Naive thymus-derived CD4-positive, alpha-beta T cell (primary cell): ENCODE data around the gene FAF1. TPM values are rescaled to one million over a fixed set of nuclear protein-coding genes. Genes with fewer than 3 reads are reported as not detected.
"Not testable (repeated sequence)": the region's sequence is repeated elsewhere in the genome, so short reads cannot be mapped to it uniquely, and the experiment has no call there.

ENCODE experiments used
- ATAC-seq: fragments of 150-1000 bp; cut with Tn5 transposase; 2 replicates; pipeline ENCODE4 v1.10.0; 2021; ENCODE audit warnings: mild to moderate bottlenecking, moderate library complexity
- CTCF ChIA-PET: fragments of 350-600 bp; sonication (Branson Sonifier 250); formaldehyde crosslinking; loops from one replicate; lab custom pipeline; 2021; ENCODE audit warnings: antibody characterized with exemption; lab: Charles Lee
- POLR2A ChIA-PET: fragments of 350-600 bp; sonication (Branson Sonifier 250); formaldehyde crosslinking; loops from one replicate; lab custom pipeline; 2021; ENCODE audit warnings: antibody characterized with exemption, inconsistent platforms; lab: Charles Lee
- DNase-seq, 9 donors: peaks; one replicate each; pipeline versions ENCODE4 v3.0.0 to v3.0.0-alpha.2; 2020 to 2022; ENCODE audit warnings: mixed read lengths in 1 of 9
- H3K27ac ChIP-seq: one replicate; pipeline ENCODE4 v1.7.0; 2013; ENCODE audit warnings: mild to moderate bottlenecking, low read depth, low read length, moderate library complexity
- H3K27me3 ChIP-seq, 2 donors: one replicate each; pipeline ENCODE4 v1.7.0; 2013; ENCODE audit warnings: low read length in 2 of 2, mild to moderate bottlenecking in 2 of 2, moderate library complexity in 2 of 2; ENCODE audit not compliant: control insufficient read depth in 2 of 2, insufficient read depth in 2 of 2
- H3K36me3 ChIP-seq, 3 experiments: 1 replicate in 2 of 3; 2 replicates in 1 of 3; pipeline ENCODE4 v1.7.0; 2013; ENCODE audit warnings: low read length in 3 of 3, mild to moderate bottlenecking in 3 of 3, moderate library complexity in 1 of 3; ENCODE audit not compliant: insufficient read depth in 3 of 3, control insufficient read depth in 2 of 3
- H3K4me1 ChIP-seq, 2 donors: one replicate each; pipeline ENCODE4 v1.7.0; 2013; ENCODE audit warnings: low read length in 2 of 2, mild to moderate bottlenecking in 2 of 2, moderate library complexity in 1 of 2; ENCODE audit not compliant: control insufficient read depth in 2 of 2, insufficient read depth in 2 of 2
- H3K4me3 ChIP-seq: 2 replicates; pipeline ENCODE4 v1.7.0; 2013; ENCODE audit warnings: mild to moderate bottlenecking, low read length
- H3K9me3 ChIP-seq, 3 experiments: 1 replicate in 2 of 3; 2 replicates in 1 of 3; pipeline ENCODE4 v1.7.0; 2013; ENCODE audit warnings: low read length in 3 of 3; ENCODE audit not compliant: control insufficient read depth in 2 of 3
- H3K27ac Mint-ChIP-seq, 9 donors: one replicate each; pipeline ENCODE4 v1.8.0; 2020 to 2022; ENCODE audit warnings: mixed read lengths in 9 of 9, mild to moderate bottlenecking in 8 of 9, moderate library complexity in 5 of 9, inconsistent platforms in 2 of 9
- H3K27me3 Mint-ChIP-seq, 5 donors: one replicate each; pipeline ENCODE4 v1.8.0; 2021 to 2022; ENCODE audit warnings: mixed read lengths in 5 of 5, mild to moderate bottlenecking in 1 of 5
- H3K36me3 Mint-ChIP-seq, 5 donors: one replicate each; pipeline ENCODE4 v1.8.0; 2020 to 2022; ENCODE audit warnings: mixed read lengths in 5 of 5, mild to moderate bottlenecking in 3 of 5, inconsistent platforms in 1 of 5
- H3K4me1 Mint-ChIP-seq, 7 donors: one replicate each; pipeline ENCODE4 v1.8.0; 2020 to 2022; ENCODE audit warnings: mixed read lengths in 7 of 7, mild to moderate bottlenecking in 3 of 7, inconsistent platforms in 1 of 7
- H3K4me3 Mint-ChIP-seq, 10 donors: one replicate each; pipeline ENCODE4 v1.8.0; 2020 to 2022; ENCODE audit warnings: mild to moderate bottlenecking in 10 of 10, mixed read lengths in 10 of 10, moderate library complexity in 6 of 10, inconsistent platforms in 2 of 10
- H3K9me3 Mint-ChIP-seq, 11 donors: one replicate each; pipeline ENCODE4 v1.8.0; 2020 to 2022; ENCODE audit warnings: mixed read lengths in 11 of 11, mild to moderate bottlenecking in 4 of 11, inconsistent platforms in 1 of 11, moderate library complexity in 1 of 11
- intact Hi-C, 2 donors: fragments of 100-400 bp; cut with micrococcal nuclease; formaldehyde crosslinking; loops; one replicate each; pipeline ENCODE4 v1.15.1; 2023
- polyA plus RNA-seq, 2 donors: library from polyadenylated mRNA; unstranded; fragments of 300-500 nt; fragmentation: Illumina TruSeq; gene quantifications; one replicate each; pipeline ENCODE4 v1.2.3, GENCODE V29; 2021
- total RNA-seq, 6 experiments: library from RNA in 5 of 6; stranded (reverse) in 5 of 6; gene quantifications; 1 replicate in 5 of 6; 2 replicates in 1 of 6; pipeline ENCODE4 v1.2.3 and lab custom pipeline; 2021 to 2026

The FAF1 gene
- 10 to 100 TPM; 46.4 to 66.6 (median 52.5) TPM for total RNA-seq
- polyA plus RNA-seq = 10 to 100 TPM; 36.9 to 46.1 TPM
- total RNA-seq (lab: John Stamatoyannopoulos, UW) = 57.7 reads per million, percentile 74 among the genes with 10 or more reads in this experiment

GRCh38 chr1:50959913-50960844 is at the start of gene FAF1:
FAF1 (minus strand) TSS chr1:50960267; CDS start chr1:50959811, 456 bp downstream.
- H3K4me1 Mint-ChIP-seq = peaks cover 14 to 35% (median 24%) of the 10 kb centered on the region in 7 donors
- ChIA-PET CTCF (interaction anchor here (0.7 to 1.5 kb wide), 4 partner anchors 11 to 228 kb away, joined by 3 to 5 read pairs (median 4); no protein-coding TSS in a partner anchor), POLR2A (interaction anchor here (1.0 to 4.9 kb wide), 6 partner anchors 10 to 276 kb away, joined by 4 to 82 read pairs (median 5); partner anchors contain the start of genes CDKN2C and RNF11)
- Histone ChIP-seq H3K4me3 (peak within 1 kb of the TSS; percentile 61), H3K27ac (peak within 1 kb of the TSS; percentile 71), H3K27me3 (no peaks in the 10 kb centered on the region), H3K4me1 (peaks cover 7% of the 10 kb centered on the region in 2 donors), H3K9me3 (no peaks in the 10 kb centered on the region), H3K36me3 (no peaks in the 10 kb centered on the region)
- peak within 1 kb of the TSS; percentile 64 to 97 (median 96) for H3K27ac Mint-ChIP-seq
- ATAC-seq (peak; percentile 98), DNase-seq (peak; percentile 94 to 98 (median 98))
- intact Hi-C loops = loop anchor here (1.0 to 10.0 kb wide), 10 partner anchors 8 to 1445 kb away; partner anchors contain the start of genes RNF11 (in 2 of the 2), EPS15 (in 1 of the 2), NRDC (in 1 of the 2) and ORC1 (in 1 of the 2)
- H3K36me3 Mint-ChIP-seq = no peaks in the 10 kb centered on the region
- H3K27me3 Mint-ChIP-seq = peaks cover 0 to 9% (median 0%) of the 10 kb centered on the region in 5 donors
- H3K4me3 Mint-ChIP-seq = peak within 1 kb of the TSS; percentile 82 to 98 (median 92)
- H3K9me3 Mint-ChIP-seq = peaks cover 0 to 4% (median 0%) of the 10 kb centered on the region in 11 donors

GRCh38 chr1:51009381-51009780 is 49.3 kb upstream of the FAF1 start:
- Mint-ChIP-seq H3K4me3 (no peak overlapping the region), H3K9me3 (peaks cover 0 to 23% (median 2%) of the 10 kb centered on the region in 11 donors), H3K4me1 (no peaks in the 10 kb centered on the region), H3K27me3 (peaks cover 0 to 13% (median 6%) of the 10 kb centered on the region in 5 donors), H3K27ac (no peak overlapping the region), H3K36me3 (peaks cover 0 to 8% (median 0%) of the 10 kb centered on the region in 5 donors)
- Histone ChIP-seq H3K27ac (no peak overlapping the region), H3K27me3 (no peaks in the 10 kb centered on the region), H3K9me3 (no peaks in the 10 kb centered on the region), H3K36me3 (no peaks in the 10 kb centered on the region), H3K4me3 (no peak overlapping the region), H3K4me1 (no peaks in the 10 kb centered on the region)
- no peak for DNase-seq
- ChIA-PET POLR2A (no interaction called here), CTCF (no interaction called here)
- ATAC-seq = no peak
- intact Hi-C loops = no loop called here

GRCh38 chr1:51005549-51005948 is 45.5 kb upstream of the FAF1 start:
- H3K4me1 Mint-ChIP-seq, H3K36me3 ChIP-seq, H3K27ac ChIP-seq, H3K27ac Mint-ChIP-seq, H3K4me3 Mint-ChIP-seq, H3K27me3 ChIP-seq, CTCF ChIA-PET, H3K4me3 ChIP-seq, intact Hi-C loops, H3K9me3 ChIP-seq, ATAC-seq, DNase-seq, H3K4me1 ChIP-seq, POLR2A ChIA-PET, H3K36me3 Mint-ChIP-seq: not testable (repeated sequence)
- Mint-ChIP-seq H3K27me3 (peaks cover 0 to 15% (median 0%) of the 10 kb centered on the region in 5 donors), H3K9me3 (peaks cover 0 to 13% (median under 1%) of the 10 kb centered on the region in 11 donors)

DNA sequence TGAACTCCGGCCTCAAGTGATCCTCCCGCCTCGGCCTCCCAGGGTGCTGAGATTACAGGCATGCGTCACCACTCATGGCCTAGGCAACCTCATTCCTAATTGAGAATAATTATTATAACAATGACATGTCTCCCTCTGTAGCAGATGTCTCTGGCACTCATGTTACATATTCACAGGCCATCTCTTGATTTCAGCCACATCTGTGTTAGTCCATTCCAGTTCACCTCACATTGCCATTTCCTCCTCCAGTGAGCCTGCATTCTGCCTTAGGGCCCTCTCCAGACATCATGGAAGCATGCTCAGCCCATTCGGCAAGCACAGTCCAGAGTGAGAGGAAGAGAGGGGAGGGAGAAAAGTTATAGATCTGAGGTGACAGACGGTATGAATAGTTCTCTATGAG is 42.4 kb upstream of the FAF1 start:
- H3K27ac Mint-ChIP-seq = no peak overlapping the region
- Histone ChIP-seq H3K4me1 (no peaks in the 10 kb centered on the region), H3K9me3 (no peaks in the 10 kb centered on the region), H3K4me3 (no peak overlapping the region), H3K27me3 (no peaks in the 10 kb centered on the region), H3K36me3 (no peaks in the 10 kb centered on the region), H3K27ac (no peak overlapping the region)
- ChIA-PET POLR2A (no interaction called here), CTCF (no interaction called here)
- no peaks in the 10 kb centered on the region for H3K4me1 Mint-ChIP-seq
- no peak overlapping the region for H3K4me3 Mint-ChIP-seq
- H3K27me3 Mint-ChIP-seq = peaks cover 0 to 16% (median 0%) of the 10 kb centered on the region in 5 donors
- intact Hi-C loops = no loop called here
- H3K36me3 Mint-ChIP-seq = peaks cover 0 to 4% (median 0%) of the 10 kb centered on the region in 5 donors
- no peak for DNase-seq
- ATAC-seq = no peak
- H3K9me3 Mint-ChIP-seq = peaks cover 0 to 4% (median 0%) of the 10 kb centered on the region in 11 donors

- ATAC-seq (no peak), DNase-seq (no peak)
- intact Hi-C loops = no loop called here
- CTCF ChIA-PET = no interaction called here
- H3K27ac Mint-ChIP-seq = no peak overlapping the region
- H3K4me3 Mint-ChIP-seq = no peak overlapping the region
- Histone ChIP-seq H3K27me3 (no peaks in the 10 kb centered on the region), H3K27ac (no peak overlapping the region), H3K36me3 (no peaks in the 10 kb centered on the region), H3K4me1 (no peaks in the 10 kb centered on the region), H3K4me3 (no peak overlapping the region), H3K9me3 (no peaks in the 10 kb centered on the region)
- peaks cover 0 to 22% (median 0%) of the 10 kb centered on the region in 5 donors for H3K27me3 Mint-ChIP-seq
- H3K36me3 Mint-ChIP-seq = no peaks in the 10 kb centered on the region
- no peaks in the 10 kb centered on the region for H3K4me1 Mint-ChIP-seq
- POLR2A ChIA-PET = interaction anchor here (0.7 kb wide), 1 partner anchor 452 kb away, joined by 3 read pairs; no protein-coding TSS in a partner anchor
- H3K9me3 Mint-ChIP-seq = peaks cover 0 to 3% (median 0%) of the 10 kb centered on the region in 11 donors
Observed at GRCh38 chr1:51000651-51001050, 40.6 kb upstream of the FAF1 start.

DNA sequence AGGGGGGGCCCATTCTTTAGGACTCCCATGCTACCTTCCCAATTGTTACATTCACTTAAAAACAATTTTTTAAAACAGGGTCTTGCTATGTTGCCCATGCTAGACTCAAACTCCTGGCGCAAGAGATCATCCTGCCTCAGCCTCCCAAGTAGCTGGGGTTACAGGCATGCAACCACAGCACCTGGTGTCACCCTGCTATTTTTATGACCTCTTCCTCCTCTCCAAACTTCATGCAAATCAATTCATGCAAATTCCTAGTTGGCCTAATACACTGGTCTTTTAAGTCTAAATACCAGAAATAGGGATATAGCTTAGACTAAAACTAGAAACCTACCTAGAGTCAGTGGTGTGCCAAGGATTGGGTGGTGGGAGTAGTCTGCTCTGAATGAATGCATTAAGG is 40.1 kb upstream of the FAF1 start:
- ChIA-PET CTCF (interaction anchor here (1.2 kb wide), 1 partner anchor 70 kb away, joined by 3 read pairs; no protein-coding TSS in a partner anchor), POLR2A (no interaction called here)
- Mint-ChIP-seq H3K27ac (no peak overlapping the region), H3K4me1 (no peaks in the 10 kb centered on the region), H3K9me3 (peaks cover 0 to 3% (median 0%) of the 10 kb centered on the region in 11 donors), H3K4me3 (no peak overlapping the region), H3K36me3 (no peaks in the 10 kb centered on the region), H3K27me3 (peaks cover 0 to 23% (median 0%) of the 10 kb centered on the region in 5 donors)
- no peak for ATAC-seq
- Histone ChIP-seq H3K36me3 (no peaks in the 10 kb centered on the region), H3K4me1 (no peaks in the 10 kb centered on the region), H3K4me3 (no peak overlapping the region), H3K27me3 (no peaks in the 10 kb centered on the region), H3K27ac (no peak overlapping the region), H3K9me3 (no peaks in the 10 kb centered on the region)
- intact Hi-C loops = no loop called here
- no peak for DNase-seq
